ENCODE data around the gene DBP. TPM values are rescaled to one million over a fixed set of nuclear protein-coding genes. Genes with fewer than 3 reads are reported as not detected.
A peak's percentile ranks its signal among the peaks of the same experiment; 100 is the strongest.

Gene DBP
- total and polyA plus RNA-seq, 12 donors, result 11.5 to 80.6 (median 53.6) TPM

DNA sequence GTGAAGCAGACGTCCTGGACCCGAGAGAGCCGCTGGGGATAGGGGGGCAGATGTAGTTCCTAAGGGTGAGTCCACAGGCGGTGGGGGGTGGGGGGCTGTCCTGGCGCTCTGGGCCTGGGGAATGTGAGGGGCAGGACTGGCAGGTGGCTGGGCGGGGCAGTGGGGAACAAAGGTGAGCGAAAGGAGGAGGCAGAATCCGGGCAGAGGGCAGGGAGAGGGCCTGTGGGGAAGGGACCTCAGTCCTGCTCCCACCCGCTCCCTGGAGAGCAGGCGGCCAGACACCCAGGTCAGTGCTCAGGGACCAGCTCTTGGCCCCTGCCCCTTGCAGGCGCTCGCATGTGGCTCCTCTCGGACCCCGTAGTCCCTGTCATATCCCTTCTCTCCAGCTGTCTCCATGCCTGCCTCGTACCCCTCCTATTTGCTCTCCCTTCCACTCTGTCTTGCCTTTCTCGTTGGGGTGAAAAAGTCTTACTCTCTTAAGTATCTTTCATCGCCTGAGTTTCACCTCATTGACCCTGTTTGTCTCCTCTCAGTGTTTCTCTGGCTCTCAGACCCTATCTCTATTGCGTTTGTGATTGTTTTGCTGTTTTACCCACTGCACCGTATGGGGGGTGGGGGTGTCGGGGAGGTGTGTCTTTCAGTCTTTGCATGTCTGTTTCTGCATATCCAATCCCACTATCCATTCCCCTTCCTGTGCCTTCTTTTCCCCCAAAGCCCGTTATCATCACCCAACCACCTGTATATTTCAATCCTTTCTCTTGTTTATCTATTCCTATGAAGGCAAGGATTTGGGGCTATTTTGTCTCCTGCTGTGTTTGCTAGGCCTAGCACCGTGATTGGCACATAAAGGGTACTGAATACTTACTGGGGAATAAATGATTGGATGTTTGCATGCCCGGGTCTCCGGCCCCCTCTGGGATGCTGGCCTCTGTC is 12.1 kb downstream of the DBP start:
- intact Hi-C loops (cut with DNase I), result no loop called here
- Histone ChIP-seq H3K27ac (peak overlapping the region in 4 of 5 donors; percentile 58 to 89 (median 79)), H3K4me3 (peak overlapping the region in 1 of 4 donors; percentile 65), H3K27me3 (no peaks in the 10 kb centered on the region), H3K9me3 (replicated peaks in 1 of 3) (no peaks in the 10 kb centered on the region), H3K36me3 (replicated peaks in 1 of 2) (no peaks in the 10 kb centered on the region), H3K4me1 (replicated peaks in 1 of 2) (peaks cover 17 to 31% of the 10 kb centered on the region in 2 donors)
- no peak for TF ChIP-seq POLR2A (IDR thresholded peaks at IDR 0.05)
- TF ChIP-seq, protein P1, sequence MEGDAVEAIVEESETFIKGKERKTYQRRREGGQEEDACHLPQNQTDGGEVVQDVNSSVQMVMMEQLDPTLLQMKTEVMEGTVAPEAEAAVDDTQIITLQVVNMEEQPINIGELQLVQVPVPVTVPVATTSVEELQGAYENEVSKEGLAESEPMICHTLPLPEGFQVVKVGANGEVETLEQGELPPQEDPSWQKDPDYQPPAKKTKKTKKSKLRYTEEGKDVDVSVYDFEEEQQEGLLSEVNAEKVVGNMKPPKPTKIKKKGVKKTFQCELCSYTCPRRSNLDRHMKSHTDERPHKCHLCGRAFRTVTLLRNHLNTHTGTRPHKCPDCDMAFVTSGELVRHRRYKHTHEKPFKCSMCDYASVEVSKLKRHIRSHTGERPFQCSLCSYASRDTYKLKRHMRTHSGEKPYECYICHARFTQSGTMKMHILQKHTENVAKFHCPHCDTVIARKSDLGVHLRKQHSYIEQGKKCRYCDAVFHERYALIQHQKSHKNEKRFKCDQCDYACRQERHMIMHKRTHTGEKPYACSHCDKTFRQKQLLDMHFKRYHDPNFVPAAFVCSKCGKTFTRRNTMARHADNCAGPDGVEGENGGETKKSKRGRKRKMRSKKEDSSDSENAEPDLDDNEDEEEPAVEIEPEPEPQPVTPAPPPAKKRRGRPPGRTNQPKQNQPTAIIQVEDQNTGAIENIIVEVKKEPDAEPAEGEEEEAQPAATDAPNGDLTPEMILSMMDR (IDR thresholded peaks at IDR 0.05), result no peak
- DNase-seq, result peak in 2 of 7 donors; percentile 25 to 45
- WGBS, 4 donors, result 61 to 65% (median 63%) methylated on average over 24 of the region's 24 CpGs

DNA sequence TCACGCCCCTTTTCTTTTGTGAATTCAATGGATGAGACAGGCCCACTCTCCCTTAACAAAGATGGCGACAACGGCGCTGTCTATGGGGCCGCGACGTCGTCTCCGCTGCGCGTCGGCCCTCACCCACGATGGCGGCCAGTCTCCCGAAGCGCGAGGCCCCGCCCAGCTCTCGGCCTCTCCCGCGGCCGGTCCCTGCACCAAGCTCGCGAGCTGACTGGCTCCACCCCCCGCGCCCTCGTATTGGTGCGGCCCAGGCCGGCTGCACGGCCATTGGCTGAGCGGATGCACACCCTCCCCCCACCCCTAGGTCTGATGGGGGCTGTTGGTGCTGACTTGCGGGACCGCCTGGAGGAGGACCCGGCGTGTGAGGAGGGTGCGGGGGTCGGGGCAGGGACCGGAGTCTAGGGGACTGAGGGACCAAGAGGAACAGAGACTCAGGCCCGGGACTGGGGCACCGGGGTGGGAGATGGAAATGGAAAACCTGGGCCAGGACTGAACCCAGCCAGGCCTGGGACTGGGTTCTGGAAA is 13.0 kb downstream of the DBP start:
- Histone ChIP-seq H3K27me3 (no peaks in the 10 kb centered on the region), H3K9me3 (replicated peaks in 1 of 3) (no peaks in the 10 kb centered on the region), H3K36me3 (replicated peaks in 1 of 2) (no peaks in the 10 kb centered on the region), H3K4me3 (peak overlapping the region in 2 of 4 donors; percentile 44 to 65), H3K27ac (peak overlapping the region; percentile 34 to 89 (median 75)), H3K4me1 (replicated peaks in 1 of 2) (peaks cover 22 to 30% of the 10 kb centered on the region in 2 donors)
- WGBS, 4 donors, result 0 to 1% (median 1%) methylated on average over 9 to 40 of the region's 40 CpGs
- peak; percentile 97 to 99 (median 98) for DNase-seq
- intact Hi-C loops (cut with DNase I), result no loop called here
- TF ChIP-seq, protein P1 (IDR thresholded peaks at IDR 0.05), result peak in 1 of 6 experiments; percentile 12
- TF ChIP-seq POLR2A (IDR thresholded peaks at IDR 0.05), result peak in 1 of 2 donors; percentile 18

DNA sequence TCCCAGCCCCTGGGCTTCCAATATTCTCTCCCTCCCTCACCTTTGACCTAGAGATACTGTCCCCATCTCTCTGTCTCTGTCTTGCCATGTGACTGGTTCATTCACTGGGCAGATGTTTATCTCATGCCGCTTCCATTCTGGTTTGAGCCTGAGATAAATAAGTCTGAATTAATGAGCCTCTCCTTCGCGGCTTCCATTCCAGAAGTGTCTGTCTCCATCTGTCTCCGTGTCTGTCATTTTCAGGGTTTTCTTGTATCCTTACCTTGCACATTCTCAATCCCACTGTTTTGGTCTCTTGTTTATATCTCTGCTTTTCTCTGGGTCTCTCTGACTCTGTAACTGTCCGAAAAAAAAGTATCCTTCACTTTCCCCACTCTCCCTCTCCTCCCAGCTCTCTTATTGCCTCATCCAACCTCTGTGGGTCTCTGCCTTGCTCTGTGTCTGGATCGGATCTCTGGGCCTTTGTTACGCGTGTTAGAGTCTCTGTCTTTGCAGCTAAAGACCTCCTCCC is 13.6 kb downstream of the DBP start:
- H3K27ac ChIP-seq, result peak overlapping the region; percentile 34 to 89 (median 64)
- peaks cover 22 to 30% of the 10 kb centered on the region in 2 donors for H3K4me1 ChIP-seq (replicated peaks in 1 of 2)
- no peaks in the 10 kb centered on the region for H3K9me3 ChIP-seq (replicated peaks in 1 of 3)
- 20 to 28% (median 25%) methylated on average over 8 of the region's 8 CpGs for WGBS, 4 donors
- H3K36me3 ChIP-seq (replicated peaks in 1 of 2), result no peaks in the 10 kb centered on the region
- no peaks in the 10 kb centered on the region for H3K27me3 ChIP-seq
- peak overlapping the region in 1 of 4 donors; percentile 5 for H3K4me3 ChIP-seq
- no peak for DNase-seq
- TF ChIP-seq, protein P1 (IDR thresholded peaks at IDR 0.05), result no peak
- TF ChIP-seq POLR2A (IDR thresholded peaks at IDR 0.05), result no peak
- intact Hi-C loops (cut with DNase I), result no loop called here
